GM21737 (cell line): Measurements from ENCODE around the gene BLOC1S5.

ENCODE experiments used
- ATAC-seq: cut with Tn5 transposase; IDR thresholded peaks from one replicate; pipeline ENCODE4 v1.9.1; 2021; ENCODE audit warnings: mild to moderate bottlenecking, moderate library complexity; ENCODE audit not compliant: unreplicated experiment

Gene BLOC1S5

DNA sequence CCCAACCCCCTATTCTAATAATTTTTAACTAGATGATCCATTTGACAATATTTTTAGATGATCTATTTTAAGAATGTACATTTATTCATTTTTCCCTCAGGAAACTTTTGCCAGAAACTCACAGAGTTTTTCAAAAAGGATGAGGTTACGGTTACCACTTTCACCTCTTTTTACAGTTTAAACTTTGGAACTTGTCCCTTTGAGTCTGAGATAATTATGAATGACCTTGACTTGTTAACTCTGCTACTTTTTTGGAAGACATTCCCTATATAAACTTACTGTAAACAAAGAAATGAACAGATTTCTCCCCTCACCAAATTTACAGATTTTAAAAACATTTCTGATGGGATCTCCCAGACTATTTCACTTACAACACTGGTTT, 18.4 kb upstream of the BLOC1S5 start:
- ATAC-seq = no peak

DNA sequence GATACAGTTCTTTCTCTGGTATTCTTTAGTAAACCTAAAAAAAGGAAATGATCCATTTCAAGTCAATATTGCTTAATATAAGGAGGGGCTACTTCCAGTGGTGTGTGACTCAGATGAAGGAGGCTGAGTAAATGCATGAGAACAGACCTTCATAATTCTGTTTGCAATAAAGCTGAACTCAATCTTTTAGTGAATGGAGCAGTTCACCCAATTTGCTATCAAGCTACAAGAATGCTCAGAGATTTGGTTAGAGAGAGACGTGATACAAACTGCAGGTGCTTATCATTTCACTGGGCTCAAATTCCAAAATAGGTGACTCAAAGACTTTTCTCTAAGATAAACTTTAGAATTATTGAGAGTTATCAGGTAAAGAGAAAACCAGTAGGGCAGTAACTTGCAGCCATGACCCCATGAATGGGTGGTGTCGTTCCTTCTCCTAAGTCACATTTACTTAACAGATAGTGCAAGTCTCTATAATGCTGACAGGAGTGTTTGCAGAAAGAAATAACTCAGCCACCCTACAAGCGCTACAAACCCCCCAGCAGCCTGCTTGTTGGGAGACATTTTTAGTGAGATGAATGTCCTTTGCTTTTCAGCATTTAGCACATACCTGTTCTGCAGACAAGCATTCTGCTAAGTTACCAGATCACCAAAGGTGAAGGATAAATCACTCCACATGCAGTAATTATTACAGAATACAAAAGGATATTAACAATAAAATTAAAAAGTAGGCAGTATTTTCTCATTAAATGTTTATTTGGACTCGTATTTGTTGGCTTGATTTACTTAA, 16.4 kb upstream of the BLOC1S5 start:
- no peak for ATAC-seq

DNA sequence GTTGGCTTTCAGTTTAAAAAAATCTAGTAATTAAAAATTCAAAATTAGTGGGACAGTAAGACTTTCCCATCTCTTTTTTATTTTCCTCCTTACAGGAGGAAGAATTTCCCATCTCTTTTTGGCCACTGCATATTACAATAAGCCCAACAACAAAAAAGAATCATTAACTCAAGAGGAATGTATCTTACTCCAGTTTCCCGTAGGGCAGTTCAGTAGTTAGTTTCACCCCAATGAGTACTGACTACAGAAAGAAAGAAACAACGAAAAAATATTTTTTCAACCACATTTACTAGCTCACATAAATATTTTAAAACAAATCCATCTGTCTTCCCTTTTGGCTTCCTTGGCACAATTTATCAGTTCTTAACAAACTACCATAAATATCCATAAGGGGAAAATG, 14.9 kb upstream of the BLOC1S5 start:
- no peak for ATAC-seq

DNA sequence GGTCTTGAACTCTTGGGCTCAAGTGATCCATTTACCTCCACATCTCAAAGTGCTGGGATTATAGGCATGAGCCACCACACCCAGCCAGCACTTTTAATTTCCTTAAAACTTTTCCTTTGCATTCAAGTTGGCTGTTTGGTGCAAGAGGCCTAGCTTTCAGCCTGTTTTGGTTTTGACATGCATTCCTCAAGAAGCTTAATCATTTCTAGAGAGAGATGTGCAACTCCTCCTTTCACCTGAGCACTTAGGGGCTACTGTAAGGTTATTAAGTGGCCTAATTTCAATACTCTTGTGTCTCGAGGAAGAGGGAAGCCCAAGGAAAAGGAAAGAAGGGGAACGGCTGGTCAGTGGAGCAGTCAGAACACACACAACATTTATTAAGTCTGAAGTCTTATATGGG, 13.8 kb upstream of the BLOC1S5 start:
- no peak for ATAC-seq

DNA sequence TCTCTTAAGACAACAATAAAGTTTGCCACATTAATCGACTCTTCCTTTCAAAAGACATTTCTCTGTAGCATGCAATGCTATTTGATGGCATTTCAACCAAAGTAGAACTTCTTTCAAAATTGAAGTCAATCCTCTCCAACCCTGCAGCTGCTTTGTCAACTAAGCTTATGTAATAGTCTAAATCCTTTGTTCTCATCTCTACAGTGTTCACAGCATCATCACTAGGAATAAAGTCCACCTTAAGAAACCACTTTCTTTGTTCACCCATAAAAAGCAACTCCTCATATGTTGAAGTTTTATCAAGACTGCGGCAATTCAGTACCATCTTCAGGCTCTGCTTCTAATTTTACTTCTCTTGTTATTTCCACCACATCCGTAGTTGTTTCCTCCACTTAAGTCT, 11.5 kb upstream of the BLOC1S5 start:
- no peak for ATAC-seq

DNA sequence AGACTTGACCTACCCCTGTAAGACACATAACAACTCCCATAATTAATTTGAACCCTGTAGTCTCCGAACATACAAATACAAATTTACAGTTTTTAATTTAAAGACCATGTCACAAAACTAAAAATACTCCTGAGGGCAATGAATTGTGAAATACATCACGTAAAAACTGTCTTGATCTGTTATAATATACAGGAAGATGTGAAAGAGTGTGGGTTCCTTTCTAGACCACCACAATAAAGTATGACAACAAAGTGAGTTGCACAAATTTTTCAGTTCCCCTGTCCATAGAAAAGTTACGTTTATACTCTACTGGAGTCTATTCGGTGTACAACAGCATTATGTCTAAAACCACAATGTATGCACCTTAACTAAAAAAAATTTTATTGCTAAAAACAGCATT, 11.0 kb upstream of the BLOC1S5 start:
- ATAC-seq = no peak

DNA sequence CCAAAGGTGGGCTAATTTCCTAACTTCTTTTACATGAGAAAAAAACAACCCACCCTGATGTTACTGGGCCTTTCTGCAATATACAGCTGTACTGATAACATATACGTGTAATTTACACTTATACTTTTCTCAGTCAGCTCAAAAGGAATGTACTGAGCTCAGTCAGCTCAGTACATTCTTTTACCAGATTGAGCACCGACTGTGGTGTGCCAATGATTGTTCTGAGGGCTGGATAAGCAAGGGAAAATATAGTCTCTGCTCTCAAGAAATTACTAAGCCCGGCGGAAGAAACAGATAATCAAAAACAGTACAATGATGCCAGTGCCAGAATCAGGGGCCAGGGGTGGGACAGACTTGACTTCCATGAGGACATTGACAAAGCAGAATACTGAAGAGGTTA, 10.0 kb upstream of the BLOC1S5 start:
- no peak for ATAC-seq

DNA sequence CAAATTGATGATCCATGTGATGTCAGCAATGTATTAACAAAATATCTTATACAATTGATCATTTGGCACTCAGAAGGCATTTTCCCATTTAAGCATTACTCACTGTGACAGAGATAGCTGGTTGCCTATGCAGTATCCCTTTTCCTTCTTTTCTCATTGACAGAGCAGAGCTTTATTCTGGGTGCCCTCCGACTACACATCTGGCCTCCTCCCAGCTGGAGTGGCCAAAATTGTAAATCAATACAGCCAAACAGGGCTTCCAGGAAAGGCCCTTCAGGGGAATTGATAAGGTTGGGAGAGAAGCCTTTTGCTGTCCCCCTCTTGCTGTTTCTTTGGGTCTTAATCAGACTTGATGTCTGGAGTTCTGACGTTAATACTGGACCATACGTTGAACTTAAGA, 9.6 kb upstream of the BLOC1S5 start:
- ATAC-seq = no peak

DNA sequence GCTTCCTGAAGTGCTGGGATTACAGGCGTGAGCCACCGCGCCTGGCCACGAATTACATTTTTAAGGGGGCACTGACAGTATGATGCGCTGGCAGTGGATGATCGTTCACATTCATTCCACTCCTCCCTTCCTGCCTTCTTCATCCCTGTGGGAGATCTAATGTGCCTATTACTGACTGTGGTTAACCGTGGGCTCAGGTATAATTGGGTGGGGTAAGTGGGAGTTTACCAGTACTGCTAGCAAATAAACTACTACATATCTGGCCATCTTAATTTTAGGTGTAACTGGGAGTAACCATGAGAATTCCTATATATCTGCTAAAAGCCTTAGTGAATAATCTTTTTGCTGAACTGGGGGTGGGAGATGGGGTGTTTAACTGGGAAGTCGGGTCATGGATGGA, 6.5 kb upstream of the BLOC1S5 start:
- ATAC-seq = no peak

DNA sequence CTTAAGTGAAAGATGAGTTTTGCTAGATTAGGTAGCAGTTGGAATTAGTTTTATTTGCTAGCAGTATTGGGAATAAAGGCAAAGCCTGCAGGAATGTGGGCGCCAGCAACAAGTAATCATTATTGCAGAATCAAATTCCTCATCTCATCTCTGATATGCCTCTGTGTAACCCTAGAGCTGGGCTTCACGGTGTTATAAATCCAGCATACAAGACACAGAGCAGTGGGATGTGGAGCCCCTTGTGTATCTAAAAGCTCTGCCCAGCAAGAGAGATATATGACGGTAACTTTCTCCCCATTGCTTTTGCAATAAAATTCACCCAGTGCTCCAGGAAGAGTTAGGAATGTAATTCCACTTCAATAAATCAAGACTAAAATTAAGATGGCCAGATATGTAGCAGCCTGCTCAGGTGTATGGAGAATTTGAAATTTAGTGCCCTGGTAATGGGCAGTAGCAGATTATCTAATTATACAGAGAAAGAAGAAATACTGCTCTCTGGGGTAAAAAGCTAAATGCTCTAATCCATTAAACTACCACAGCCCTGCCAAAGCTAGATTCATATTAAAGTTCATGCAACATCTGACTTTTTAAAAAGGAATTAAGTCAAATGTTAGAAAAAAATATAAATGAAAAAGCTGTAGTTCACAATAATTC, 5.6 kb upstream of the BLOC1S5 start:
- ATAC-seq = no peak

DNA sequence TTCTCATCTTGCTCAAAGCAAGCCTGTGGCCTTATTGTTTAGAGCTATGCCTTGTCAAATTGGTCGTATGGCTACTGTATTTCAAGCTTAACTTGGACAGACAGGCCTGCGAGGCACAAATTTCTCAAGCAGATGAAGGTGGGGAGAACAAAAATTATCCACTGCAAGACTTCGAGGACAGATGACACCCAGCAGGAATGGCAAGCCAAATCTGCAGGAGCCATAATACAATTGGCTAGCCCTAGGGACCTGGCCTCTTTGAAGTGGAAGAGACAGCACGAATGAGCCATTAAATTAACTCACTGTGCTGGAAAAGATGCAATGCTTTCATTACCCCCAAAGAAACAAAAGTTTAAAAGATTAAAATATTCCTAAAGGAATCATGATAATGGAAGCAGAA, 5.0 kb upstream of the BLOC1S5 start:
- ATAC-seq = no peak

DNA sequence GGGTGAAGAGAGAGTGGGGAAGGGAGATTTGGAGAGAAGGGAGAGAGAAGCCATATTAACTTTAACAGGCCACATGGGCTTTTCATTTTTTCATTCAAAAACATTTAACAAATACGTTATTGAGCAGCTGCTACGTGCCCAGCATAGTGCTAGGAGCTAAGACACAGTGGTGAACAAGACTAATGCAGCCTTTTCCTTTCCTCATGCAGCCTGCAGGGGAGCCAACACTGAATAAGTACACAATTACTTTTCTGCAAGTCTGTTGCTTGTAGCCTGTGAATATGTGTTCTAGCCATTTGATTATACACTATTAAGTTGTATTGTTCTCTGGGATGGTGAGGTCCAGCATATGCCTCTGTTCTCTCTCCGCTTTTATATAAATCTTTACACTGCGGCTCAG, 1.9 kb upstream of the BLOC1S5 start:
- no peak for ATAC-seq

DNA sequence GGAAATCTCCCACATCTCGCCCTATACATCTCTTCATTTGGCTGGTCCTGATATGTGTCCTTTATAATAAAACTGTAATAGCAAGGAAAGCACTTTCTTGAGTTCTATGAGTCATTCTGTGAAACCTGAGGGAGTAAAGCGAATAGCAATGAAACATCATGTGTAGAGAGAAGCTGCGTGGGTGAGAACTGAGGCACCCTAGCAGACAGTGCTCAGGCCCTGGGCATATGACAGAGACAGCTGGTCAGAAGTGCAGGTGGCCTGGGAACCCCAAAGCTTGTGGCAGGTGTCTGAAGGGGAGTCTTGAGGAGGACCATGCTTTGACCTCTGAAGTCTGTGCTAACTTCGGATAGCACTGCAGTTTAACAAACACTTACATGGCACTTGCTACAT, 1.3 kb upstream of the BLOC1S5 start:
- ATAC-seq = no peak

DNA sequence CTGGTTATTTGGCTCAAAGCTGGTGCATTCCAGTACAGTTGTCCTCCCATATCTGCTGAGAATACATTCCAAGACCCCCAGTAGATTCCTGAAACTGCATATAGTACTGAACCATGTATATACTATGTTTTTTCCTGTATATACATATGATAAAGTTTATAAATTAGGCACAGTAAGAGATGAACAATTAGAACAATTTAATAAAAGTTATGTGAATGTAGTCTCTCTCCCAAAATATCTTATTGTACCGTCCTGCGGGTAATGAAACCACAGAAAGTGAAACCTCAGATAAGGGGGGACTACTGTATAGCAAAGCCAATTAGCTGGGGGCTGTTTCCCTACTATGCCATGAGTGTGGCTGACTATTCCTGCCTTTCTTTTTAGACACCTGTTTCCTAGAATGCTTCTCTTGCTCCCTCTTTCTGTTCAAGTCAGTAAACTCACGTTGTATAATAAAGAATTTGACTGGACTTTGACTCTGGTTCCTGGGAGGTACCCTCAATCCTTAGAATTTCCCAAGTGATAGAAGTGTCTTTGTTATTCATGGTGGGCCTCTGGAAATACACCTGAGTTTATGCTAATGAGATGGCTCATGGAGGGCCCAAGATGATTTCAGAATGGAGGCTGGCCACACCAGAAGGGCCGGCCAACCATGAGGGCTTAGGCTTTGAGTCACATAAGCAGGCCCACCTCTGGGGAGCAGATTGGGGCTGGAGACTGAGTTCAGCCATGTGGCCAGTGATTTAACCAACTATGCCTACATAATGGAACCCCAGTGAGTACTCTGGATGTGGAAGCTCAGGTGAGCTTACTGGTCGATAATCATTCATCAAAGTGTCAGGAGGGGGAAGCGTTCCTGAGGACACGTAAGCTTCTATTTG, 689 bp upstream of the BLOC1S5 start:
- ATAC-seq = no peak

DNA sequence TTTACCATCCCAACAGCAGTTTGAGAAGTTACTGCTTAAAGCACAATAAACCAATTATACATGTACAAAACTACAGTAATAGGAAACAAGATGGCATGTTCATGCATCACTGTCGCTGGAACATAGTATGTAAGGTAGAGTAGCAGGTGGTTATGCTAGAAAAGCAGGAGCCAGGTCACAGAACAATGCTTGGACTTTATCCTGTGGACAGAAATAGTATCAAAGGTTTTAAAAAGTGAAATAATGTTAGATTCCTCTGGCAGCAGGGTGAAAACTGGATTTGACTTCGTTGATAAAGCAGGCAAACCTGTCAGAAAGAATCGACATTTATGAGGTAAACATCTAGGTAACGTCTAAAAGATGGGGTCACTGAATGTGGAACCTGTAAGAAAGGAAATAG, 2.5 kb downstream of the BLOC1S5 start:
- ATAC-seq = no peak

DNA sequence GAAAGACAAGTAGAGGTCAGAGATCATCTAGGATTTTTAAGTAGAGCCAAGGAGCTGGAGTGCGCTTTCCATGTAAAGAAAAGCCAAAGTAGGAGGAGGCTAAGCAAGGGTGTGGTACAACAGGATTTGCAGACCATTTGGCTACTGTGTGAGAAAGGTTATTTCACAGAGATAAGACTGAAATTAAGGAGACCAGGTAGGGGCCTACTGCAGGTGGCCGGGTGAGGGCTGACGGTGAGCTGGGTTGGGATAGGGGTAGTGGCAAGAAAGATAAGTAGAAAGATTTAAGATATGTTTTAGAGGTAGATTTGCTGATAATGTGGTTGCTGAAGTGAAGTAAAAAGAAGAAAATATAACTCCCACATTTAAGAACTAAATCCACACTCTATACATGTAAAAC, 3.8 kb downstream of the BLOC1S5 start:
- ATAC-seq = no peak

DNA sequence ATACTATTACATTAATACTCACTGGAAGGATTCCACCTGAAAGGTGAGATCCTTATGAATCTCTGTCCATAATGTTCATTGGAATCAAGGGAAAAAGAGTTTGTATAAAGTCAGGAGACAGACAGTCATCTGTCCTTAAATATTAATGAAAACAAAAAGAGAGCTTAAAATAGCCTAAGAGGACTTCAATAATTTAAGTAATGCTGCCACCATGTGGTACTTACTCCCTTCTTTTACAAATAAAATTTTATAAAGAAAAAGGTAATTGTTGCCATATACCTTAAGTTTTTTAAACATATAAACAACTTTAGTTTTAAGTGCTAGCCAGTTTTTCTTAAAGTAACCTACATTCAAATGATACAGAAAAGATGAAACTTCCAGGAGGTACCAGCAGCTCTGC, 5.1 kb downstream of the BLOC1S5 start:
- no peak for ATAC-seq

DNA sequence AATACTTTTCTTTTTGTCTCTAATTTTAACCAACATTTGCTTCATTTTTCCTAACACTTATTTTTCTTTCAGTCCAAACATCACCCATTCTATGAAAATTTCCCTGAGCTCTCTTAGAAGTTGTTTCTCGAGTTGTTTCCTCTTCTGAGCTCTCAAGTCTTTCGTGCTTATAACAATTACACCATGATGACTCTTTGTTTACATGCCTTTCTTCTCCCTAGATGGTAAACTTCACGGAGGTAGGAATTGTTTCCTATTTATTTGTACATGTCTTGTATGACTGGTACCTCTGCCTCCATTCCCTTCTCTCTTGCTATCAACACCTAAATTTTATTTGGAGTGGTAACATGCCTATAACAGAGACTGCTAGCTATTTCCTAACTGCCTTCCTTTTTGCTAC, 6.4 kb downstream of the BLOC1S5 start:
- ATAC-seq = no peak

DNA sequence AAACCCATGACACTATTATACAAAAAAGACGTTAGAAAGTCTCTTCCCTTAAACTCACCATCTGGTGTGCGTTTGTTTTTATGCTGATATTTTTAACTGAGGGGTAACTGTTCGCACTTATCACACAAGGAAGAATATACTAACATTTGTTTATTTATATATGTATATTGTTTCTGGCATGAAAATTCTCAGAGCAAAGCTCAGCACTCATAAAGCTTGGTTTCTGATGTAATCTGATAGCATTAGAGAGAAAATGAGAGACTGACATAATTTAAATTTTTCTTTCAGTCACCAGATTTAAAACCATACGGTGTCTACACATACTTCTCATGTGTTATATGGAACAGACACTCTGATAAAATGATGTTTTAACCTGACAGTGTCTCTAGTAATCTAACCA, 6.9 kb downstream of the BLOC1S5 start:
- ATAC-seq = no peak

DNA sequence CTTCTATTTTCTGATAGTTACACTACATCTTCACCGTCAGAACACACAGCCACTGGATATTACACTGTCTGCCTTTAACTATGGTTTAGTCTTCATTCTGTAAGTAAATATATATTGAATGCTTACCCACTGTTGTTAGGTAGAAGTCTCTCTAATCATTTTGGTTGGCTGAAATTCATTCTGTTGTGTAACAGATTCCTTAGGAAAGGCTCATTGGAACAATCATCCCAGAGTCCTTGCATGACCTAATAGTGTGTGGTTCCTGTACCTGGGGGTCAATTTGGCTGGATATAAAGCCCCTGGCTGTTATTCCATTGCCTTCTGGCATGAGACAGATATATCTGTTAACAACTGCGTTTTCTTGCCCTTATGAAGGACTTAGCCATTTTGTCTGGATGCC, 9.9 kb downstream of the BLOC1S5 start:
- no peak for ATAC-seq

DNA sequence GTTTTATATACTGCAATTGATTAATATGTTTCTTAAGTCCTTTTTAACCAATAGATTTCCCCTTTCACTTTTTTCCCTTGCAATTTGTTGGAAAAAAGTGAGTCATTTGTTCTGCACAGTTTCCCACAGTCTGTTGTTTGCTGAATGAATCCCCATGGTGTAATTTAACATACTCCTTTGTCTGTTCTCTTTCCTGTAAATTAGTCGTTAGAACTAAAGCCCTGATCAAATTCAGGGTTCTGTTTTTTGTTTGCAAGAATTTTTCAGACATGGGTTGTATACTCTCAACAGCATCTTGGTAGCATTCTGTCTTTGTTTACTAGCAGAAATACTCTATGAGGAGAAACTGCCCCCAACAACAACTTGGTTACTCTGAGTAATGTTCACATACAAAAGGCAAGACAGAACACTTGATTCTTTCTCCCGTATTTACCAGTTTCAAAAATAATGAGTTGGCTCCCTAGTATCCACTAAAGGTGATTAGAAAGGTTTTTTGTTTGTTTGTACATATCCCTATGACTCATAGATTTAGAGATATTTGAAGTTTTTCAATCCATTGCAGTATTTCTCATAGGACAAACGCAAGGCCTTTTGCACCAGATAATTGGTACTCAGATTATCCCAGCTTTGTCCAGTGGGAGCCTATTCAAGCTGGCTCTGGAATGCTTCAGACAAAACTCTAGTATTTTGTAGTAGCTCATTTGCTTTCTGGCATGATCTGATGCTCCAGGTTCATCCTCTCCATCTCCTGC, 16.5 kb downstream of the BLOC1S5 start:
- ATAC-seq = no peak
